ENCODE measurements around the gene EXO1. TPM values are rescaled to one million over a fixed set of nuclear protein-coding genes. Genes with fewer than 3 reads are reported as not detected.

Gene EXO1
- polyA plus RNA-seq, 1 of the 3 experiments (the other 2 are of a cell fraction): 3.9 TPM

DNA sequence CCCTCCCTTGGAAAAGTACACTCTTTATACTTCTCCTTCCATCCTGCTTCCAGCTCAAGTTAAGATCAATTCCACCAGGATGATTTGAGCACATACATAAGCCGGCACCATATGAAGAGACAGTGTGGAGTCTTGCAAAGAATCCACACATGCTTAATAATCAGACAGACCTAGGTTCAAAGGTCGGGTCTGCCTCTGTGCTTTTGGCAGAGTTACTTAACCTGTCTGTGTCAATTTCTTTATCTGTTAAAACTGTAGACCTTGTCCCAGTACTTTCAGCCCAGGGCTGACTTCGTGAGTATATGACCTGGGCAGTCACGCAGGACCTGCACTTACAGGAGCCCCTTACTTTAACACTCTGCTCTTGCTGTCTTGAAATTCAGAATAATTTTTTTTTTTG, 79.3 kb downstream of the EXO1 start:
- Histone ChIP-seq H3K79me2 (ENCODE audit: insufficient read depth) (no peaks in the 10 kb centered on the region), H3K36me3 (replicated peaks in 1 of 2; ENCODE audit: control insufficient read depth in 1 of 2, insufficient read depth in 2 of 2, low read length in 1 of 2) (no peaks in the 10 kb centered on the region), H3F3A (replicated peaks; ENCODE audit: insufficient read depth) (no peaks in the 10 kb centered on the region), H3K4me1 (ENCODE audit: control insufficient read depth in 1 of 2, insufficient read depth in 2 of 2, low read depth in 1 of 2, low read length in 1 of 2) (no peaks in the 10 kb centered on the region), H3K27ac (ENCODE audit: low read depth in 2 of 2, low read length in 1 of 2) (no peak overlapping the region), H3K4me2 (no peak overlapping the region), H3K27me3 (ENCODE audit: insufficient read depth) (no peaks in the 10 kb centered on the region), H2AFZ (ENCODE audit: low read depth) (no peak overlapping the region), H4K20me1 (ENCODE audit: insufficient read depth) (no peaks in the 10 kb centered on the region), H3K4me3 (ENCODE audit: low read depth in 2 of 2, low read length in 1 of 2) (no peak overlapping the region), H3K9me3 (no peaks in the 10 kb centered on the region), H3K9me2 (no peaks in the 10 kb centered on the region), H3K9ac (no peak overlapping the region)
- ChIA-PET POLR2A (no interaction called here), CTCF (no interaction called here)
- TF ChIP-seq TEAD4 (IDR thresholded peaks at IDR 0.05; ENCODE audit: borderline replicate concordance, insufficient read depth) (no peak), SMC3 (IDR thresholded peaks at IDR 0.05; ENCODE audit: low read depth, low read length) (no peak), MXI1 (IDR thresholded peaks at IDR 0.05; ENCODE audit: low read depth, low read length) (no peak), SIN3A (IDR thresholded peaks at IDR 0.05; ENCODE audit: borderline replicate concordance, low read depth, low read length) (no peak), JUND (IDR thresholded peaks at IDR 0.05) (no peak), NRF1 (IDR thresholded peaks at IDR 0.05; ENCODE audit: low read depth, low read length) (no peak), RFX5 (IDR thresholded peaks at IDR 0.05; ENCODE audit: low read length) (no peak), MEF2A (IDR thresholded peaks at IDR 0.05; ENCODE audit: borderline replicate concordance, low read depth) (no peak), ELF1 (IDR thresholded peaks at IDR 0.05) (no peak), FOXM1 (IDR thresholded peaks at IDR 0.05; ENCODE audit: low read depth) (no peak), RAD21 (IDR thresholded peaks at IDR 0.05; ENCODE audit: low read length) (no peak), YY1 (IDR thresholded peaks at IDR 0.05; ENCODE audit: low read depth) (no peak), TAF1 (IDR thresholded peaks at IDR 0.05; ENCODE audit: borderline replicate concordance, low read depth, low read length) (no peak)
- TF ChIP-seq, protein P1, sequence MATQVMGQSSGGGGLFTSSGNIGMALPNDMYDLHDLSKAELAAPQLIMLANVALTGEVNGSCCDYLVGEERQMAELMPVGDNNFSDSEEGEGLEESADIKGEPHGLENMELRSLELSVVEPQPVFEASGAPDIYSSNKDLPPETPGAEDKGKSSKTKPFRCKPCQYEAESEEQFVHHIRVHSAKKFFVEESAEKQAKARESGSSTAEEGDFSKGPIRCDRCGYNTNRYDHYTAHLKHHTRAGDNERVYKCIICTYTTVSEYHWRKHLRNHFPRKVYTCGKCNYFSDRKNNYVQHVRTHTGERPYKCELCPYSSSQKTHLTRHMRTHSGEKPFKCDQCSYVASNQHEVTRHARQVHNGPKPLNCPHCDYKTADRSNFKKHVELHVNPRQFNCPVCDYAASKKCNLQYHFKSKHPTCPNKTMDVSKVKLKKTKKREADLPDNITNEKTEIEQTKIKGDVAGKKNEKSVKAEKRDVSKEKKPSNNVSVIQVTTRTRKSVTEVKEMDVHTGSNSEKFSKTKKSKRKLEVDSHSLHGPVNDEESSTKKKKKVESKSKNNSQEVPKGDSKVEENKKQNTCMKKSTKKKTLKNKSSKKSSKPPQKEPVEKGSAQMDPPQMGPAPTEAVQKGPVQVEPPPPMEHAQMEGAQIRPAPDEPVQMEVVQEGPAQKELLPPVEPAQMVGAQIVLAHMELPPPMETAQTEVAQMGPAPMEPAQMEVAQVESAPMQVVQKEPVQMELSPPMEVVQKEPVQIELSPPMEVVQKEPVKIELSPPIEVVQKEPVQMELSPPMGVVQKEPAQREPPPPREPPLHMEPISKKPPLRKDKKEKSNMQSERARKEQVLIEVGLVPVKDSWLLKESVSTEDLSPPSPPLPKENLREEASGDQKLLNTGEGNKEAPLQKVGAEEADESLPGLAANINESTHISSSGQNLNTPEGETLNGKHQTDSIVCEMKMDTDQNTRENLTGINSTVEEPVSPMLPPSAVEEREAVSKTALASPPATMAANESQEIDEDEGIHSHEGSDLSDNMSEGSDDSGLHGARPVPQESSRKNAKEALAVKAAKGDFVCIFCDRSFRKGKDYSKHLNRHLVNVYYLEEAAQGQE (IDR thresholded peaks at IDR 0.05; ENCODE audit: low read depth, low read length): no peak
- TF ChIP-seq, protein P2, sequence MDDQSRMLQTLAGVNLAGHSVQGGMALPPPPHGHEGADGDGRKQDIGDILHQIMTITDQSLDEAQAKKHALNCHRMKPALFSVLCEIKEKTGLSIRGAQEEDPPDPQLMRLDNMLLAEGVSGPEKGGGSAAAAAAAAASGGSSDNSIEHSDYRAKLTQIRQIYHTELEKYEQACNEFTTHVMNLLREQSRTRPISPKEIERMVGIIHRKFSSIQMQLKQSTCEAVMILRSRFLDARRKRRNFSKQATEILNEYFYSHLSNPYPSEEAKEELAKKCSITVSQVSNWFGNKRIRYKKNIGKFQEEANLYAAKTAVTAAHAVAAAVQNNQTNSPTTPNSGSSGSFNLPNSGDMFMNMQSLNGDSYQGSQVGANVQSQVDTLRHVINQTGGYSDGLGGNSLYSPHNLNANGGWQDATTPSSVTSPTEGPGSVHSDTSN (IDR thresholded peaks at IDR 0.05): no peak
- TF ChIP-seq, protein P3, sequence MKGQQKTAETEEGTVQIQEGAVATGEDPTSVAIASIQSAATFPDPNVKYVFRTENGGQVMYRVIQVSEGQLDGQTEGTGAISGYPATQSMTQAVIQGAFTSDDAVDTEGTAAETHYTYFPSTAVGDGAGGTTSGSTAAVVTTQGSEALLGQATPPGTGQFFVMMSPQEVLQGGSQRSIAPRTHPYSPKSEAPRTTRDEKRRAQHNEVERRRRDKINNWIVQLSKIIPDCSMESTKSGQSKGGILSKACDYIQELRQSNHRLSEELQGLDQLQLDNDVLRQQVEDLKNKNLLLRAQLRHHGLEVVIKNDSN (IDR thresholded peaks at IDR 0.05; ENCODE audit: borderline replicate concordance, low read depth): no peak
- no peak for DNase-seq
- WGBS (ENCODE audit: low lambda C conversion rate): 59% methylated on average over 4 of the region's 4 CpGs

Data from SK-N-SH (cell line).